HUDEP-2 (cell line): ENCODE data around the gene TFAP2D.

Experiments
- DNase-seq, 76 experiments: peaks; one replicate each; lab custom pipeline; 2025; ENCODE audit not compliant: unreplicated experiment in 76 of 76; lab: John Stamatoyannopoulos, UW

Gene TFAP2D

DNA sequence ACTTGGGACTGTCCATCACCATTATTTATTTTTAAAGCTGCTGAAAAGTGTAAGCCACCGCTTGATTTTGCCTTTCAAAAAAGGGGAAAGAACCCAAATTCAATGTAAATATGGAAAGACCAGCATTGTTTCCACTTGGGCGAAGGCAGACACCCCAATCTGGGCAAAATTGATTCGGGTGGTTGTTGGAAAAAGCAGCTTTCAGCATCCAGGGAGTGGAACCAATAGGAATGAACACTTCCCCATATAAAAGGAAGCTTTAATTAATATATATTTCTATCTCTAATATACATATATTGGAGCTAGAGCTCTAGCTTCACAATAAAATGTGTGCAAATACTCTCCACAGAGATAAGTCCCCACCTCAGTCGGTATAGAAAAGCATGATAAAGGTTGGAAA lies at the start of gene TFAP2D:
Gene TFAP2D, plus strand, starts transcription at position 301 of the 400 bp plus-strand sequence. CDS start 530 bp downstream, outside the sequence.
- DNase-seq, result no peak

DNA sequence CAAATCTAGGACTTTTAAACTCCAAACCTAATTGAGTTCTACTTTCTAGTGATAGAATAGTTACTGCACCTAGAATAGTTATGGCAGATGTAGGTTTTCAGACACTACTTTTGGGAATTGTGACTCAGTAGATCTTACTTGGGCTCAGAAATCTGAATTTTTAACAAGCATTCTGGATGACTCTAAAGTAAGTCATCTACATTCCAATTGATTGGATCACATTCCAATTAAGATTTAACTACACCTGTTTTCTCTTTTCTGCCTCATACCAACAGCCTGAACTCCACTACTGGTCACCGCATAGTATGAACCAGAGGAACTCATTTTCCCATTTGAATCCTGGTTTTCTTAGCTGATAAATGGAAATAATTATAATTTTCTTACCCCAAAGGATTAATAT lies 49.5 kb upstream of the TFAP2D start:
- no peak for DNase-seq

DNA sequence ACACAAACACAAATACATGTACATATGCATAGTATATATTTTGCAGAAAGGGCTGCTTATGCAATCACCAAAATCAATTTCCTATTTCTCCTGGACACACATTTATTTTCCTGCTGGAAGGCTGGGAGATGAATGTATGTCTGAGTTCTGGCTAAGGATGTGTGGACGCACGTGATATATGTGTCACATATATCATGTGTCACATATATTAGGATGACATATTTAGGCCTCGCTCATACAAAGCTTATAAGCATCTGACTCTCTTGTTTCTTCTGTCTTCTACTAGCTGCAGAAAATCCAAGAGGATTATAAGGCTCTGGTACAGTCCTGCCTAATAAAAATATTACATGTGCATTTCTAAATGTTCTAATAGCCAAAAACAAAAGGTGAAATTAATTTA lies 47.2 kb upstream of the TFAP2D start:
- DNase-seq, result no peak

DNA sequence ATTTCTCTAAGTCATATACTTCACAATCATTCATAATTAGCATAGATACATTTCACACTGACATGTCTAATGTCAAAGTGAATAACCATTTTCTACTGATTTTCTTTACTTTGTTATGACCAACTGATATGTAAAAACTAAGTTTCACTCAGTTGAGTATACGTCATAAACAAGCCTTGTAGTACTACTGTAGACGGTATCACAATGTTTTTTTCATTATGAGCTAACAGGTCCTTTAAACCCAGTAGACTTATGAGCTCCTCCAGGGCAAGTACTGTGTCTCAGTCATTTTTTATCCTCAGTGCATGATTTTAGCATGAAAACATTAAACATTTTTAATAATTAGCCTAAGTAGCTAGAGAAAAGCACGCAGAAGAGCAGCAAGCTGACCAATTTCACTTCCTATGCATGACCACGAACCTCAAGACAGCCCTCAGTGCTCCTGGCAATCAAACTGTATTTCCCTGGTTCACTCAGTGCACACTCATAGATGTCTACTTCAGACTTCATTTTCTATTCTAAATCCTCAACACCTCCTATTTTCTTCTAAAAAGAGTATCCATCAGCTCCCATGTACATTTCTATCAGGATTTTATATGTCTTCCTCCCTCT lies 32.0 kb upstream of the TFAP2D start:
- DNase-seq, result no peak

DNA sequence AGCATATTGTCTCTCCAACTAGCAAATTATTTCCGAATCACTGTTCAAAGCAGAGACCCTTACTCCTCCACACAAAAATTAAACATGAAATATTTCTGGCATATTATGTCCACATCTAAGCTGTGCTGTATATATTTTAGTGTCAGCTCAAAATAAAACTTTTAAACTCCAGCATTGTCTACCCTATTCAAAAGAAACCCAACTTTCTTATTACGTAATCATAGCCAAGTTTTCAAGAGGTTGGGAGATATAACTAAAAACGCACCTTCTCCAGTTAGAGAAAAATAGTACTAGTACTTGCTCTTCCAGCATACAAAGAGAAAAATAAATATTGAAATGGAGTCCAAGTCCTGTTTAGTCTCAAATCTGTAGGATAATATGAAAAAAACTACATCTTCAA lies 24.1 kb upstream of the TFAP2D start:
- DNase-seq, result no peak

DNA sequence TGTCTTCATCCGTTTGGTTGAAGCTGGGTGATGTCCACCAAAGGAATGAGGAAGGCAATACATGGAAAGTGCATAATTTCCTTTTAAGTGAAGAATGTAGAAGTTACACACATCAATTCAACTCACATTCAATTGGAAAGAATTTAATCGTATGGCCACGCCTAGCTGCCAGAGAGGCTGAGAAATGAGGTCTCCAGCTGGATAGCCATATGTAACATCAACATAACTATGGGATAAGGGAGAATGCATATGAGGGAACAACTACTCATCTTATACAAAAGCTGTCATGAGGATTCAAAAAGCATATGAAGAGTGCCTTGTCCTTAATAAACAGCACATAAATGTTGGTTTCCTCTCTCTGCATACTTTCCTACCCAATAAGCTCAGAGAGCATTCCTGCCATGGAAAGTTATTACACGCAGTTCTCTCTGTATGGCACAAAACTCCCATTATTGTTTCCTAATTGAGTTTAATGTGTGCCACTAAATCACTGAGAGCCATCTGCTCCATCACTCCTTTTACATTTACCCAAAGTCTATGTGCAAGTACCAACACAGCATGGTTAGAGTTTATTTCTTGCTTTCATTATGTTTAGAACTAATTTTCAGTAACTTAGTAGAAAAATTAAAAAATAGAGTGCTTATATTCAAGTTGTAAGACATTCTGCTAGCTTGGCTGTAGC lies 21.4 kb upstream of the TFAP2D start:
- DNase-seq, result no peak

DNA sequence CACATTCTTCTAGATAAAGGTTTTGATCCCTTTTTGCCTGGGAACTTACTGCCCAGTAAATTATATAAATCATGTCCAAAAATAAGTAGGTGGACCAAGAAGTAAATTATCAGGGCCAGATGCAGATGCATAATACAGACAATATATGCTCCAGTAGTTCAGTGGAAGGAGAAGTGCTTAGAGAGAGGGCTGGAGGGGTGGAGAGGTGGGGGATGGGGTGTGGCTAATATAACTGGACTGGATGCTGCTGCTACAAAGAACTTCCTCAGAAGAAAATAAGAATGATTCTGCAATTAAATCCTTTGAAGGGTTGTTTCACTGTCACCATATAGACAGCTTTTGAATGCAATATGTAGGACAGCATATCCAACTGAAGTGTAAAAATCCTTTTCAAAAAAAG lies 14.8 kb upstream of the TFAP2D start:
- no peak for DNase-seq

DNA sequence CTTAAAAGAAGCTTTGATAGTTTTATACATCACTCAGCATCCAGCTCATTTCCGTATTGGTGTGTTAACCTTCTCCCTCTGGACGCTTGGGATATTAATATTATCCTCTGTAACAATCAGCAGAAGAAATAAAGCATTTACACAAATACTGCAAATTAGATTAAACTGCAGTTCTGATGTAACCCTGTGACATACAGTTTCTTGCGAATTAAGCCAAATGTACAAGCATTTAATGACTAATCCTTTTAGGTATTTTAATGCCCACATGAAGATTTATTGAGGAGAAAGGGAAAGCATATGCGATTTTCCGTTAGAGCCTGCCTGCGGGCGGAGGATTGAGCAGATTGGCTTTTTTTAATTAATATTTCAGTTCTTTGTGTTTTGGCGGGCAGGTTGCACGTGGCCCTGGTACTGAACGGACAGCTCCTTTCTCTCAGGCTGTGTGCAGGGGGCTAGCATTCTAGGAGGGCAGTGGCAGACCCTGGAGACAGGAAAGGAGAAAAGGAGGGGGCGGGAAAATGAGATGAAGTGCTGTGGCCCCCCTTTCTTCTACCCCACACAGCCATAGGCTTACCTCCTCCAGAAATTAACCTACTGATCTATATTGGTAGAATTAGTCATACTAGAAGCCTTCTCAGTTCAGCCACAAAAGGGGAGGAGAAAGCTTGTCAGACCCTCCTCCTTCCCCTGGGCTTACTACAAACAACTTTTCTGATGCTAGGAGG lies 14.1 kb upstream of the TFAP2D start:
- DNase-seq, result no peak

DNA sequence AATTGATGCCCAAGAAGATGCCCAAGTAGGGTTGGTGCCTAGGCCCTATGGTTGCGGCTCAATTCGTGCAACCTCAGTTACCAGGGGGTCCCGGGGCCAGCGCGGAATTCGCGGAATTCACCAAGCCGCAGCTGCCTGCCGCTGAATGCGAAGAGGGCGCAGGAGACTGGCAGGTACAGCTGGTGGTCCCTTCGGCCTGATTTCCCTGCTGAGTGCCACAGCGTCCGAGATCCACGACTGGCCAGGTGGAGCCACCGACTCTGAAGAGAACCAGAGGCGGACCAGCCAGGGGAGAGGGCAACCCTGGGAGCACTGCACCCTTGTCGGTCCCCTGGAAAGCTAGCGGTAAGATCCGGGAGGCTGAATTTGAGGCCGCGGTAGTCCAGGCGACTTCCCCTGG lies 6.8 kb upstream of the TFAP2D start:
- DNase-seq, result no peak

DNA sequence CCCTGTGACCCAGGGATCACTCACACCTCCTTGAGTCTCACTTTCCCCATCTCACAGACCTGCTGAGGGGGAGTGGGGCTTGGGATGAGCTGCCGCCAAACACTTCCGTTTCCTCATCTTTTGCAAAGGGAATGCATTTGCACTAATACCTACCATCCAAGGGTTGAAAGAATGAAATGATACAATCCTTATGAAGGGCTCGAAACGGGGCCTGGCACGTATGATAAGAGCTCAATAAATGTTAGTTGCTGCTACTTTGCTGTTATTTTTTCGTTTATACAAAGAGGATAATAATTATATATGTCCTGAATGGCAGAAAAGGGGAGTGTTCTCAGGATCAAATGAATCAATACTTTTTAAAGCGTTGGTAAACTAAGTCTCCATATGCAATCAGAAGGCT lies 6.1 kb upstream of the TFAP2D start:
- no peak for DNase-seq

DNA sequence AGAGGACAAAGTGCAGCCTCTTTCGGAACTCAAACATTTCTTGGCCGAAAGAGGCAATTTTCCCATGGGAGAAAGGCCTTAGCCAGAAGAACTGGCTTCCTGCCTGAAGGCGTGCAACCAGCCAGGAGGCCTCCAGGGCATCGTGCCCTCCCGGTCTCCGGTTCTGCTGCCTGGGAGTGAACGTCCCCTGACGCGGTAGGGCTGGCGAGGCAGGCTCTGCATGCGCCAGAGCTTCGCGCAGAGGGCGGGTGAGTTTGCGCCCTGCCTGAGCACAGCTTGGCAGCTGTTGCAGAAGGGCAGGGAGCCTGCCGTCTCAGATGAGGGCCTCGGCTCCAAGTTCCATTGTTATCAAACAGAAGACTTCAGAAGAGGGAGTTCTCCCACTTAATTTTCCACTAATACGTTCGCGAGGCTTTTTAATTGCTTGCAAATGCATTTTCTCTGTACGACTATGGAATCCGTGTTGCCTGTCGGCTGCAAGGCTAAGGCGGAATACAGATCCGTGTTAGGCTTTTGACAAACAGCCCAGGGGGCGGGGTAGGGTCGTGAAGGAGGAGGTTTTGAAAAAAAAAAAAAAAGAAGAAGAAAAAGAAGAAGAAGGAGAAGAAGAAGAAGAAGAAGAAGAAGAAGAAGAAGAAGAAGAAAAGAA lies 5.5 kb upstream of the TFAP2D start:
- DNase-seq, result no peak

DNA sequence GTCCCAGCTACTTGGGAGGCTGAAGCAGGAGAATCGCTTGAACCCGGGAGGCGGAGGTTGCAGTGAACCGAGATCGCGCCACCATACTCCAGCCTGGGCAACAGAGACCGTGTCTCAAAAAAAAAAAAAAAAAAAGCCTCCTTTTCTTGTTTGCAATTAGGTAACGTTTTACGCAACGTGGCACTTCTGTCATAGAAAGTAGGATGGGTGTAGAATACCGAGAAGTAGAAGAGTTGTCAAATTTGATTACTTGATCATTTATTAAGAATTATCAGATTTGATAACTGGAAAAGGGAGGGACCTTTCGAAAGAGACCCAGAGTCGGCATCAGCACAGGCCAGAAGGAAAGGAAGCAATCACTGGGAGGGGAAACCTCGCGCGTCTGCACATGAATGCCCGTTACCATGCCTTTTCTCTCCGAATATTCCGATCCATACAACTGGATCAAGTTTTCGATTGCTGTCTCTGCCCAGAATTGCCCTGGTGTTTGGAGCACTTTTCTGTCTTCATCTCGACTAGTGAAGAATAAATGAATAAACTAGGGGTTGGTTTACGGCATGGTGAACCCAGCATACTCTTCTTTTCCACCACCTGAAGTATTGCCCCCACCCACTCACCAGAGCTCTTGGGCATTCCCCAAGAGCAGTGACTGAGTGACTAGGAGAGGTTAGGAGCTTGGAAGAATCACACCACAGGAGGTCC lies 4.5 kb upstream of the TFAP2D start:
- no peak for DNase-seq

DNA sequence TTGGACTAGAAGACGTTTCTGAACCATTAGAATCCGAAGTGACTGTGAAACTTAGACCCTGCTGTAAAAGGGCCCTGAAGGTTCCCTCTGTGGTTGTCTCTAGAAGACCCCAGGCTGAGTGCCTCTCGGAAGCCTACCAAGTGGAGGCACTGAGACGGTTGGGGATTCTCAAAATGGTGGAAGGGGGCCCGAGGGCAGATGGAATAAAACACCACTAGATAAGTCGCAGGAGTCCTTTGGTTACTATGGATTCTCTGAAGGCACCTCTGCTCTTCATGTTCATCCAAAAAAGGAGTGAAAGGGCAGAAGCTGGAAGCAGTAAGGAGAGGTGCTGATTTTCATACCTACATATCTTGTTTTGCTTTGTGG lies 4.0 kb upstream of the TFAP2D start:
- DNase-seq, result no peak

DNA sequence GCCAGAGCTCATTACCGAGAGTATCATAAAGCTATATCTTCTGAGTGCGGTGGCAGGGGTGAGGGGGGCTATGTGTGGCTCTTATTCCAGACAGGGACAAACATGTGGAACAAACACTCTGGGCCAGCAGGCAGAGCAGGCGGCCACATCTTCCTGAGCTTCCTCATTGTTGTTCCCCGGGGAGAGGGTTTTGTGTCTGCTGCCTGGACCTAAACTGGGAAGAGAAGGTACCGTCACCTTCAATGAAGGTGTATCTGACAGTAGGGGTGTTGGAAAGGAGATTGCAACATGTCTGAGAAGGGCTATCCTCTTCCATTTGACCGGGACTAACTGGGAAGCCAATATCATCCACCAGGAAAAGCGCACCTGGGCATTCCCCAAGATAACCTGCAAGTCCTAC lies 1.6 kb upstream of the TFAP2D start:
- DNase-seq, result no peak

DNA sequence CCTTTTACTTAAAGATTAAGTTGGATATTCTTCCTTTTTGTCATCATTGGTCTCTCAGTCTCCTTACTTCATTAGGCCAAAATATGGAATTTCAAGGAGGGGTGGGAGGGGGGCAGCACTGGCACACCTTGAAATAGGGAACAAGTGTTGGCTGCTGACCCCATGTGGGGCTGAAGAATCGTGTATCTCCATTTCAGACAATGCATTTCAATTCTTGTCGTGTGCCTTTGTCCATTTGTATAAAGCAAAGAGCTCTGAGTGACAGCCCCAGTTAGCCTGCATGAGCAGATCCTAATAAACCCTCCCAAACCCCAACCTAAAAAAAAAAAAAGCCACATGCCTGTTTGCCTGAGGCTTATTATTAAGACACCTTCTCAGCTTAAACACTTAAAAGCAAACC lies 1.0 kb upstream of the TFAP2D start:
- DNase-seq, result no peak

DNA sequence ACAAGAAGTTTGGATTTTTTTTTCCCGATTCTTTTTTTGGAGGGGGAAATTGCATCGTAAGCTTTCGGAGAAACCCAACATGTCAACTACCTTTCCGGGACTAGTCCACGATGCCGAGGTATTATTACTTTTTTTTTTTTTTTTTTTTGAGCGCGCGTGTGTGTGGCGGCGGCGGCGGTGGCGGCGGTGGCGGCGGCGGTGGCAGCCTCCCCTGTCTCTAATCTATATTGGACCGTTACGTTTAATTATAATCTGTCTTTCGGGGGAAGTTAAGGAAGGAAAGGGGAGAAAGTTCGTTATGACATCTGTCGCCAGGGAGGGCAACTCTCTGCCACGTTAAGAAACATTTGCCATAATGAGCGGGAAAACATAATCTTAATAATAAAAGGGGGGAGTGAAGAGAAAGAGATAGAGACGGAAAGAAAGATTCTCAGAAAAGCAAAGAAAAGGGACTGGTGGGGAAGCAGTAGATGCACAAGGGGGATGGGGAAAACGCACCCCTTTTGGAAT lies 706 bp downstream of the TFAP2D start:
- no peak for DNase-seq

DNA sequence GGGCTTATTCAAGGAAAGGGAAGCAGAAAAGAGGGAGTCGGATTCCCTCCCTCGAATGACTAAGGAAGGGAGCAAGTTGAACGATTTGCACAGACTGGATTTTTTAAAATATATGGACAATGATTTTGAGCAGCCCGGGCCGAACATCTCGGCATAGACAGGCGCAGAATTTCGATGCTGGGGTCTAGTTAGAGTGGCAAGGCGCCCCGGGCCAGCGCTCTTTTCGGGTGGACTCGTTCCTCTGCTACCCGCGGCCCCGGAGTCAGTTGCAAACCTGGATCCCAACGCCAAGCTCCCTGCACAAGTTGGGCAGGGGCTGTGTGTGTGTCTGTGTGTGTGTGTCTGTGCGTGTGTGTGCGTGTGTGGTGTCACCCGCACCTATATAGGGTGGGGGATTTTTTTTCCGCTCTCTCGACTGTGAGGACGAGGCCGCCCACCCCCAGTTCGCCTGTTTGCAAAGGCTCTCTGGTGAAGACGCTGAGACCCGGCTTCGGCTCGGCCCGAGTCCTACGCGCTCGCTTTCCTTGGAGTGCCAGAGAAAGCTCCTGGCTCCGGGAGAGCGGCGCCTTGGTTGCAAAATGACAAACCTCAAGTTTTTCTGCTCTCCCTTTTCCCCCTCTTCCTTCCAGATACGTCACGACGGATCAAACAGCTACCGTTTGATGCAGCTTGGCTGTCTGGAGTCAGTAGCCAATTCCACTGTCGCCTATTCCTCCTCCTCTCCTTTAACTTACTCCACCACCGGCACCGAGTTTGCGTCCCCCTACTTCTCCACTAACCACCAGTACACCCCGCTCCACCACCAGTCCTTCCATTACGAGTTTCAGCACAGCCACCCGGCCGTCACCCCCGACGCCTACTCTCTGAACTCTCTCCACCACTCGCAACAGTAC lies 1.4 kb downstream of the TFAP2D start:
- DNase-seq, result no peak

DNA sequence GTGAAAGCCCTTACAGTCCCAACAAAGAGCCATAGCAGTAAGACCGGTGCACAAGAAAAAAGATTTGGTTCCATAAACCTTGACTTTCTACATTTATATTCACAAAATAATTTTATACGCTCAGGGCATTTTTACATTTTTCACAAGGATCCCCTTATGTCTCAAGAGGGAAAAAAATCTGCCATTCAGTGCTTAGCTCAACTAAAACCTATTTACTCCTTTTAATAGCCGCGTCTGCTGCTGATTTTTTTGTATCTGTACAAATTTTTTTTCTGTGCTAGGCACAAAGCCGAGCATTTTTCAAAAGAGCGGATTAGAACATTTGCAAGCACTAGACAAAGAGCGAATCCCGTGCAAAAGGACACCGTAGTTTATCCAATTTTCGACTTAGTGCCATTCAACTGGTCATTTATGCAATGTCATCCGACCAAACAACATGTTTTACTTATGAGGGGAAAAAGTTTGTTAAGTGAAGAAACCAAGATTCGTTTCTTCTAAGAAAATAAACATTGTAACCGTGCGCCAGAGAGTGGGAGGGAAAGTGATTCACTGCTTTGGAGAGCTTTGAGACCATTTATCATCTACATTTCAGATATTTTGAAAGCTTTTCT lies 3.7 kb downstream of the TFAP2D start:
- DNase-seq, result no peak

DNA sequence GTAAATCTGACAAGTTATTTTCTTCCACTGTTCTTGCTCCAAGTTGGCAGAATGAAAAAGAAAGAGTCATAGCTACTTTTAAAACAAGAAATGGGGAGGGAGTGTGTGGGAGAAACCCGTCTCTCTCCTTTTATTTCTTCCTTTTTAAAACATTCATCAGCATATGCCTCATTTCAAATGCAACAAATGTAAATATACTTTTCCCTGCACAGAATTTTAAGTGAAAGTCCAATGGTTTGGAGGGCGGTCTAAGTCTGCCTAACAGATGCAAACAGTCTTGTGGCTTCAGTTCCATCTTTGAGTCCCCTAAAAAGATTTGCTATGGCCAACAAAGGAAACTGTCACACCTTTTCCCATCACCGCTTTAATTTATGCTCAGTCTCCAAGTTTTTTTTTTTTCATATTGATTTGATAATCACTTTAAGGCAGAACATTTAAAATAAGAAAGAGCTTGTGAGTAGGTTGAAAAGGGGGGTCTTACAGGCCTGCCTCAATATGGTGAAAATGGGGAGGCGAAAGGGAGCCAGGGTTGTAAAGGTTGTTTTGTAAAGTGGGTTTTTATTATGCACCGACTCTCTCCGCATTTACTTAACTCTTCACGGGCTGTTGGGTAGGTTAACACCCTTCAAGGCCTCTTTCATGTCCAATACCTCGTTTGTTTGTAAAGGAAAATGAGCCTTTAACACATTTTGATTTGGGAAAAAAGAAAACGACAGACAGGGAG lies 4.6 kb downstream of the TFAP2D start:
- no peak for DNase-seq
